Common myeloid progenitor, CD34-positive (primary cell): ENCODE results near the gene MEIS2.

ENCODE experiments used
- CTCF ChIA-PET: fragments of 350-600 bp; sonication (Branson Sonifier 250); formaldehyde crosslinking; loops from one replicate; lab custom pipeline; 2021; ENCODE audit warnings: antibody characterized with exemption; lab: Charles Lee
- POLR2A ChIA-PET: fragments of 350-600 bp; sonication (Branson Sonifier 250); formaldehyde crosslinking; loops from one replicate; lab custom pipeline; 2021; ENCODE audit warnings: antibody characterized with exemption; lab: Charles Lee
- DNase-seq, 3 donors: peaks; one replicate each; pipeline versions ENCODE4 v3.0.0 to v3.0.0-alpha.2; 2013
- H3K27ac ChIP-seq, 2 experiments: 1 replicate in 1 of 2; 2 replicates in 1 of 2; pipeline ENCODE4 v1.7.0; 2013; ENCODE audit warnings: inconsistent platforms in 2 of 2, low read length in 2 of 2, mild to moderate bottlenecking in 2 of 2, low read depth in 1 of 2, moderate library complexity in 1 of 2; ENCODE audit not compliant: severe bottlenecking in 2 of 2, insufficient read depth in 1 of 2, poor library complexity in 1 of 2
- H3K27me3 ChIP-seq, 5 experiments: replicated peaks in 2 of 5; 1 replicate in 3 of 5; 2 replicates in 2 of 5; pipeline versions ENCODE4 v1.6.1 to v1.7.0; 2013; ENCODE audit warnings: low read length in 4 of 5, mild to moderate bottlenecking in 2 of 5, moderate library complexity in 2 of 5, inconsistent platforms in 1 of 5; ENCODE audit not compliant: insufficient read depth in 5 of 5, control insufficient read depth in 4 of 5
- H3K36me3 ChIP-seq, 4 experiments: 1 replicate in 2 of 4; 2 replicates in 2 of 4; pipeline versions ENCODE4 v1.6.1 to v1.7.0; 2013; ENCODE audit warnings: low read length in 3 of 4, control low read depth in 1 of 4, mild to moderate bottlenecking in 1 of 4; ENCODE audit not compliant: control insufficient read depth in 4 of 4, insufficient read depth in 4 of 4
- H3K4me1 ChIP-seq, 4 experiments: 1 replicate in 3 of 4; 2 replicates in 1 of 4; pipeline versions ENCODE4 v1.6.1 to v1.7.1; 2013; ENCODE audit warnings: low read length in 3 of 4, mild to moderate bottlenecking in 3 of 4, control low read depth in 1 of 4, inconsistent platforms in 1 of 4, moderate library complexity in 1 of 4; ENCODE audit not compliant: control insufficient read depth in 4 of 4, insufficient read depth in 4 of 4; ENCODE audit errors: control extremely low read depth in 1 of 4
- H3K4me3 ChIP-seq, 7 experiments: 1 replicate in 4 of 7; 2 replicates in 3 of 7; pipeline versions ENCODE4 v1.5.1 to v1.7.0; 2013; ENCODE audit warnings: mild to moderate bottlenecking in 7 of 7, low read length in 6 of 7, moderate library complexity in 6 of 7, inconsistent platforms in 2 of 7, low read depth in 2 of 7, control low read depth in 1 of 7; ENCODE audit not compliant: insufficient read depth in 4 of 7, control insufficient read depth in 1 of 7; ENCODE audit errors: extremely low read depth in 1 of 7
- H3K9me3 ChIP-seq, 5 experiments: 1 replicate in 4 of 5; 2 replicates in 1 of 5; pipeline versions ENCODE4 v1.6.1 to v1.7.1; 2013; ENCODE audit warnings: low read length in 4 of 5, mild to moderate bottlenecking in 2 of 5, inconsistent platforms in 1 of 5, low read depth in 1 of 5, moderate library complexity in 1 of 5; ENCODE audit not compliant: control insufficient read depth in 4 of 5, insufficient read depth in 2 of 5; ENCODE audit errors: control extremely low read depth in 1 of 5
- WGBS: methylation state at CpG from one replicate; pipeline ENCODE4 v1.1.5; 2013; ENCODE audit not compliant: insufficient coverage; 5-methylcytosine and 5-hydroxymethylcytosine counted together

MEIS2 gene

GRCh38 chr15:36867436-36867835 lies 232.9 kb downstream of the MEIS2 start:
- H3K4me1 ChIP-seq: no peaks in the 10 kb centered on the region
- H3K27me3 ChIP-seq: peaks cover 0 to 22% (median 5%) of the 10 kb centered on the region in 5 experiments
- 100% methylated on average over 2 of the region's 4 CpGs for WGBS
- ChIA-PET POLR2A (no interaction called here), CTCF (no interaction called here)
- H3K9me3 ChIP-seq: no peaks in the 10 kb centered on the region
- no peak for DNase-seq
- no peak overlapping the region for H3K27ac ChIP-seq
- no peak overlapping the region for H3K4me3 ChIP-seq
- H3K36me3 ChIP-seq: no peaks in the 10 kb centered on the region

GRCh38 chr15:36866896-36867295 lies 233.5 kb downstream of the MEIS2 start:
- Histone ChIP-seq H3K9me3 (no peaks in the 10 kb centered on the region), H3K4me1 (no peaks in the 10 kb centered on the region), H3K27me3 (peaks cover 0 to 20% (median 5%) of the 10 kb centered on the region in 5 experiments), H3K4me3 (no peak overlapping the region), H3K36me3 (no peaks in the 10 kb centered on the region), H3K27ac (no peak overlapping the region)
- DNase-seq: no peak
- CTCF ChIA-PET: no interaction called here
- no CpG with 5 or more reads among the region's 3 CpGs for WGBS
- POLR2A ChIA-PET: no interaction called here

- CTCF ChIA-PET: no interaction called here
- peaks cover 0 to 9% (median 1%) of the 10 kb centered on the region in 5 experiments for H3K27me3 ChIP-seq
- POLR2A ChIA-PET: no interaction called here
- no peak overlapping the region for H3K27ac ChIP-seq
- no peaks in the 10 kb centered on the region for H3K36me3 ChIP-seq
- H3K9me3 ChIP-seq: peaks cover 0 to 2% (median 0%) of the 10 kb centered on the region in 5 experiments
- no peak overlapping the region for H3K4me3 ChIP-seq
- no peak for DNase-seq
- WGBS: 100% methylated on average over 2 of the region's 4 CpGs
- no peaks in the 10 kb centered on the region for H3K4me1 ChIP-seq
These were observed 236.8 kb downstream of the MEIS2 start for GRCh38 chr15:36863570-36863969.

- no peak for DNase-seq
- H3K4me1 ChIP-seq: no peaks in the 10 kb centered on the region
- H3K9me3 ChIP-seq: peaks cover 0 to 2% (median 0%) of the 10 kb centered on the region in 5 experiments
- H3K36me3 ChIP-seq: no peaks in the 10 kb centered on the region
- H3K27ac ChIP-seq: no peak overlapping the region
- CTCF ChIA-PET: no interaction called here
- POLR2A ChIA-PET: no interaction called here
- H3K4me3 ChIP-seq: no peak overlapping the region
- H3K27me3 ChIP-seq: peaks cover 0 to 4% (median 3%) of the 10 kb centered on the region in 5 experiments
- no CpG with 5 or more reads among the region's 2 CpGs for WGBS
These were observed 239.6 kb downstream of the MEIS2 start for GRCh38 chr15:36860792-36861191.

- no peaks in the 10 kb centered on the region for H3K4me1 ChIP-seq
- H3K4me3 ChIP-seq: no peak overlapping the region
- H3K9me3 ChIP-seq: peaks cover 0 to 2% (median 0%) of the 10 kb centered on the region in 5 experiments
- no peak for DNase-seq
- H3K27me3 ChIP-seq: peaks cover 0 to 4% (median 0%) of the 10 kb centered on the region in 5 experiments
- H3K36me3 ChIP-seq: no peaks in the 10 kb centered on the region
- no peak overlapping the region for H3K27ac ChIP-seq
- CTCF ChIA-PET: no interaction called here
- POLR2A ChIA-PET: no interaction called here
These were observed 241.9 kb downstream of the MEIS2 start for GRCh38 chr15:36858423-36858822.

GRCh38 chr15:36856339-36856973 lies 243.9 kb downstream of the MEIS2 start:
- Histone ChIP-seq H3K4me3 (no peak overlapping the region), H3K27ac (no peak overlapping the region), H3K27me3 (peaks cover 0 to 4% (median 0%) of the 10 kb centered on the region in 5 experiments), H3K4me1 (no peaks in the 10 kb centered on the region), H3K36me3 (no peaks in the 10 kb centered on the region), H3K9me3 (peaks cover 0 to 3% (median 2%) of the 10 kb centered on the region in 5 experiments)
- CTCF ChIA-PET: interaction anchor here (0.7 kb wide), 1 partner anchor 14 kb away, joined by 4 read pairs; no protein-coding TSS in a partner anchor
- DNase-seq: no peak
- POLR2A ChIA-PET: no interaction called here
- WGBS: 91% methylated on average over 4 of the region's 6 CpGs

- Histone ChIP-seq H3K4me1 (no peaks in the 10 kb centered on the region), H3K36me3 (no peaks in the 10 kb centered on the region), H3K9me3 (peaks cover 0 to 8% (median 0%) of the 10 kb centered on the region in 5 experiments), H3K27ac (no peak overlapping the region), H3K27me3 (peaks cover 0 to 2% (median 0%) of the 10 kb centered on the region in 5 experiments), H3K4me3 (no peak overlapping the region)
- POLR2A ChIA-PET: no interaction called here
- WGBS: no CpG with 5 or more reads among the region's 2 CpGs
- CTCF ChIA-PET: no interaction called here
- DNase-seq: no peak
These were observed 249.5 kb downstream of the MEIS2 start for GRCh38 chr15:36850864-36851263.
